ENCODE measurements around the gene GRIK2.

The GRIK2 gene

DNA sequence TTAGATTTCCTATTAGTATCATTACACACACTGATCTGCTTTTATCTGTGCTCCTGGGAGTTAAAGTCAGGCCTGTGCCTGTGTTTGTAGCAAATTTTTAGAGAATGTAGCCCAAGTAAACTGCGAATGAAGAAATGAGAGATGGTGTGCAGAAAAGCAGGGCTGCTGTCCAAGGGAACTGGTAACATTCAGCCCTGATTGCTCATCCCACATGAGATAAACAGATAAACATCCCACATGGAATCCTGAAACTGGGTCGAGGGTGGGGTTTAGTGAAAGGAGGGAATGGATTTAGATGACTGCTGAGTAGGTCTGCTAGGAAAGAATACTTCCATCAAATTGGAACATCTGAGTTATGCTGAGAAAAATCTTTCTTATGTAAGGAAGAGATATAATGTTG, 69.1 kb downstream of the GRIK2 start:
- no peak for DNase-seq

DNA sequence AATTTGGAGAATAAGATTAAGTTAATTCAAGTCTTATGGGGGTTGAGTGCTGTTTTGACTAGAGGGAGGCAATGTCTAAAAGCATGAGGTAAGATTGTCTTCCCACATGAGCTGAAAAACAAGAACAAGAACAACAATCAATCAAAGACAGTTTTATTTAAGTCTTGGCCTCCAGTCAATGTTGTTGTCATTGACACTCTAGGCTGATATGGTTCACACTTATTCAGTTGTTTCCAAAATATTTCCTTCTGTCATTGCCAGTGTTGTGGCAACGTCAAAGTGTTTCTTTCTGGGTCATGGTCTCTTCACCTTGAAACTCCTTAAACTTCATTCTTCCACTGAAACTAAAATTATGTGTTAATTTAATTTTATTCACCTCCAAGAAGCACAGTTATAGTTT, 72.4 kb downstream of the GRIK2 start:
- no peak for DNase-seq

DNA sequence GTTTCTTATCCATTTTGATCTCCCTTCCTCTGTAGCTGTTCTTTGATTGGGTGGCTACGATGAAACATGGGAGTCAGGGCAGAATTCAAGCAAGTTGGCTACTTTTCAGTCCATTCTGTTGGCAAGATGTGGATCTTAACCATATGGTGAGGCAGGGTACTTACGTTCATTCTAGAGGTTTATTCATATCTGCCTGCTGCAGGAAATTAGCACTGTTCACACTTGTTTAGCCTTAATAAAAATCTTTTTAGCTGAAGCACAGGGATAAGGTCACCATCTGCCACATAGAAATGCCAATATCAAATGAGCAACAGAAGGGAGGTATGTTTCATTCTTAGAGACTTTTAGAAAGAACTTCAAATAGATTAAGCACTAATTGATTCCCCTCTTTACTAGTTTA, 83.9 kb downstream of the GRIK2 start:
- DNase-seq = no peak

DNA sequence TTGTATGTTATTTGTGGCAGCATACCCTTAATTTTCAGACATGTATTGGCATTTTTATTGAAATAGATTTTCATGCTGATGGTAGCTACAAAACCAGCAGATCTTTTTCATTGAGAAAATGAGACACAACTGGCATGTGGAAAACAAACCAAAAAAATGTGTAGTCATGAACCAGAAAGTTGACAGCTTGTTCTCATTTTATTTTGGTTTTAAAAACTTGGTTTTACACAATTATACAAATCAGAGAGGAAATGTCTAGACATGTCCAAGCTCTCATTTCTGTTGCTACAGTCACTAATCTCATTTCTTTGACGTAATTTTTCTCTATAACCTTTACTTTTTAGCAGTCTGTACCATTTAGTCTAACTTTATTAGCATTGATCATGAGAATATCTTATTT, 85.4 kb downstream of the GRIK2 start:
- no peak for DNase-seq

DNA sequence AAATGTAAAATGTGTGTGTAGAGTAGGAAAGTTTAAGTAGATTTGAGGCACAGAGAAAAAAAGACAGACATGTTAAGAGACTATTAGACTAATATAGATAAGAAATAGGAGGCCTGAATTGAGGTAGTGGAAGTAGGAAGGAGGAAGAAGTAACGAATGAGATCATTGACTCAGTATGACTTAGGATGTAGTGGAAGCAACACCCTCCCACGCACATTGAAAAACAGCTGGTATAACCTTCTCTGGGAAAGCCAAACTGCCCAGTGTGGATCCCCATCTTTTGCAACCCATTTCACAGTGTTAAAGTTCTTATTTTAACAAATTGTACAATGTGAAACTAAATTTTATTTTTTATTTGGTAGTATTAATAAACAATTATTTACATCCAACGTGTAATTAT, 89.1 kb downstream of the GRIK2 start:
- DNase-seq = no peak

DNA sequence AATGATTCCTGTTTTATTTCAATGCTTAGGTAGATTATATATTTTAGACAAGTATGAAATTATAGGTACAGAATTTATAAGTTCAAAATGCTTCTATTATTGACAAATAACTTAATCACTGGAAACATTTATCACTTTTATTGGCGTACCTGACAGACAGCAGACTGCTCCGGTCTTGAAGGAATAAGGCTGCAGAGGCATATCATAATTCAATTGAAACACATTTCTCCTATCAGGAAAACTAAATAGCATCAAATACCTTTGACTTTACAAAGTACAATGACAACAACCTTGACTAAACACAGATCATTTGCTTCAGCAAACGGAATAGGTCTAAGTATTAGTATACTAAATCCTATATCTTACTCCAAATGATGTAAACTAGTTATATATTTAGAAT, 91.3 kb downstream of the GRIK2 start:
- no peak for DNase-seq

DNA sequence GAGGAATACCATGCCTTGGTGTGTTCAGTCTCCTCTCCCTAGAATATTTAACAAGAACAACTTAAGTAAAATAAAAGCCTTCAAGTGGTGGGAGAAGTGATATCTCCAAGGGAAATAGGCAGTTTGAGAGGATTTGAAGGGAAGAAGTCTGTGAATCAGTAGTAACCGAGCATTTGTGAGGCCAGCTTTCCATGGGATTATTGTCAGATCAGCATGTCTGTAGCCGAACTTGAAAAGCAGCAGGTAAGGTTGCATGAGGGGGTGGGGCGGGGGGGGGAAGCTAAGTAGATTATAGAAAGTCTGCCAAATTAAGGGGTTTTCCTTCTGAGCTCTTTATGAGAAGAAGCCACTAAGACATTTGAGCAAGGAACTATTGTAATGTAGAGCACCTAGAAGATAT, 92.6 kb downstream of the GRIK2 start:
- no peak for DNase-seq

DNA sequence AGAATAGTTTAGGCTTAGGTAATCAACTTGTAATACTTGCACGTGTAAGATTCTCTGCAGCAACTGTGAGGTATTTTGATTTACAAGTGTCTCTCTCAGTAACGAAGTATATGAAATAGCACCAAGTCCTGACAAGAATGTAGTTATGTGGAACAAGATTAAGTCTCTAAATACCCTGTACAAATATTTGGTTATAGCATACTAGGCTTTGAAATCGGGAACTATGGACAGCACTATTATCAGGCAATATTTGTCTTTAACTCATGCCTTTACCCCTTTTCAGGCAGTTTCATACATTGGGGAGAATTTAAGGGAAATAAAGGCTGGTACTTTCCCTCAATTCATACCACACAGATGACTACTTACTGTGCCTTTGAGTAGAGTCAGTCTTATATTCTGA, 93.2 kb downstream of the GRIK2 start:
- DNase-seq = no peak

DNA sequence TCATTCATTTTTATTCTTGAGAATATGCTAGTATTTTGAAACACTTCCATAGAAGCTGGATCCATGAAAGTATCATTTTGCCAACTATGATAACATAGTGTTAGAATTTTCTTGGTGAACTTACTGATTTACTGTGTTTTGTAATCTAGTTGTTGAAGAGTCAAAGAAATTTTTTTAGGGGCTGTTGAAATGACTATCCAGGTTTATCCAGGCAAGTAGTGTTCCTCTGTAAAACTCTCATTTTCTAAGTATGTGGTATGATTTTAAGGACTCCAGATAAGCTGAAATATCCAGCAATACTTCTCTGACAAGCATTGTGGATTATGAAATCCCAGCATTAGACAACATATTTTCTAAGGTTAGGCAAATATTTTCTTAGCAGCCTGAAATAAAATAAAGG, 95.9 kb downstream of the GRIK2 start:
- no peak for DNase-seq

DNA sequence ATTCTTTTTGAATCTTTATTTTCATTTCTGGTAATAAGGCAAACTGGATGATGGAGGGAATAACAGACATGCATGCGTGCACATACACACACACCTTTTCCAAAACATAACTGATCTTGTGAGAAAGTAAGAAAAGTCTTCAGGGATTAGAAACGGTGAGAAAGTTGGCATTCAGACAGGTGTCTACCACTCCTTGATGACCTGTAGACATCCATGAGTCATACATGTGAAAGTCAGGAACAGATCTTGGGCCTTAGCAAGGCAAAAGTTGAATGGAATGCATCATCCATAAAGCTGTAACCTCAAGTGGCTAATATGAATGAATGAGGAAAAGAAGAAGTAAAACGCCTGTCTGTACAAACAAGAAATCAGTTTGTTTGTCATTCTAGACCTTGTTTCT, 97.3 kb downstream of the GRIK2 start:
- DNase-seq = no peak

DNA sequence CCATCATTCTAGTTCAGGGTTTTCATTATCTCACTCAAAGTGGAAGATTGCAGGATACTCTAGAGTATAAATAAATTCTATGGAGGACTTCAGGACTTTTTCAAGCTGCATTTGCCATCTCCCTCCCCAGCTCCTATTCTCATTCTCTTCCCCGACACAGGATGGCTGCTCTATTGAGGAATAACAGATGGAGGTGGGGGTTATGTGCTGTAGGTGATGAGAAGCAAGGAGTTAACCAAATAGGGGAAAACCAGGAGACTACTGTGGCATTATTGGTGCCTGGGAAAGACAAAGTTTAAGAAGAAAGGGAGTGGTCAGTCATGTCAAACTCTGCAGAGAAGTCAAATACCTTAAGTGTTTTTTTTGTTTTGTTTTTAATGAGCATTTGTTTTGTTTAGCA, 109.3 kb downstream of the GRIK2 start:
- DNase-seq = no peak

DNA sequence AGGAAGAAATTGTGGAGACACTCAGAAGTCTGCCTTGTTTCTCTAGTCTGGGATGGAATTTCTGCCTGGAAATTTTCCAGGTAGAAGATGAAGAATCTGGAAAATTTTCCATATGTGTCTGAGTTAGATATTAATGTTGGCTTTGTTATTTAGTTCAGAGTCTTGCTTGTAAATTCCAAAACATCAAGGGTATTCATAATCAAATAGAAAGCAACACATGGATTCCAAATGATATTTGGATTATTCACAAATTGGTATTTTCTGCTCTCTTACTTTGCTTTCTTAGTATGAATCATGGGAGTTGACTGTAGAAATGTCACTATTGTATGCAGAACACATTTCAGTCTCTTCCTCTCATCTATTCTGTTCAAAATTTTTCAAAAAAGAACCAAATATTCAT, 116.0 kb downstream of the GRIK2 start:
- DNase-seq = no peak

DNA sequence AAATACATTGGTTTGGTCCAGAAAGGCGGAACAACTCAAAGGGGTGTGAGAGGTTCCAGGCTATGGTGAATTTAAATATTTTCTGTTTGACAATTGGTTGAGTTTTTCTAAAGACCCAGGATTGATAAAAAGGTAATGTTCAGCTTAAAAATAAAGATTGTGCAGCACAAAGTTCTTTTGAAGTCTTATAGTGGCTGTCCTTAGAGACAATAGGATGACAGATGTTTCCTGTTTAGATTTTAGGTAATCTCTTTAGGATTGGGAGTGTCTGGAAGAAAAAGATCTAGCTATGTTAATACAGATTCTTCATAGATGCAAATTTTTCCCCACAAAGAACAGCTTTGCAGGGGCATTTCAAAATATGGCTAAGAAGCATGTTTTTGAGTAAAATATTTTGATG, 119.7 kb downstream of the GRIK2 start:
- DNase-seq = no peak

DNA sequence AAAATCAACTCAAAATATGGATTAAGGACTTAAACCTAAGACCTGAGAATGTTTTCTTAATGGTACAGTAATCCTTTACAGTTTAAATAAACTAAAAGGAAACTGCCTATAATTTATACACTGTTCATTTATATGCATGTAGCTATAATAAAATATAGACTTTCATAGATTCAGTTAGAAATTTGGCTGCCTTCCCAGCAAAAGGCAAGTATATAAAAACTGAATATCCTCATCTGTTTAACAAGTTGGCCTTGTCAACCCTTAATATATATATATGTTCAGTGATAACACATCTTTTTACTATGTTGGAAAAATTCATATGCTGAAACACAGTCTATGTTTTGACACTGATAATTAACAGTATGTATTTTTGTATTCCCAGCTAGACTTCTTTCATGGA, 123.1 kb downstream of the GRIK2 start:
- no peak for DNase-seq

DNA sequence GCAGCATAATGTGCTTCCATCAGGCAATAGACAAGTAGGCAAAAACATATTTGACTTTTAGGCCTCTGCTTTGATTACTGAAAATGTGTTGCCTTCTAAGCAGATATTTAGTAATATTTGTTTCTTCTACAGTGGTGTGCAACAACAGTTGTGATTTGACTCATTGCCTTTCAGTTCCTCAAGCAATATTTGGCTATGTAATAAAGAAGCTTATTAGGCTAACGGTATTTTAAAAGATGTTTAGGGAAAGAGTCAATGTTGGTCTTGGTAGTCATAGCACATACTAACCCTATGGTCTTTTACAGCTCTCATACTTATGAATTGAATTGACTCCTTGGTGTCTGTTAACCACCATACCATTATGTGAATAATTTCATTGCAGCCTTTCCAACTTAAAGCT, 124.1 kb downstream of the GRIK2 start:
- no peak for DNase-seq

DNA sequence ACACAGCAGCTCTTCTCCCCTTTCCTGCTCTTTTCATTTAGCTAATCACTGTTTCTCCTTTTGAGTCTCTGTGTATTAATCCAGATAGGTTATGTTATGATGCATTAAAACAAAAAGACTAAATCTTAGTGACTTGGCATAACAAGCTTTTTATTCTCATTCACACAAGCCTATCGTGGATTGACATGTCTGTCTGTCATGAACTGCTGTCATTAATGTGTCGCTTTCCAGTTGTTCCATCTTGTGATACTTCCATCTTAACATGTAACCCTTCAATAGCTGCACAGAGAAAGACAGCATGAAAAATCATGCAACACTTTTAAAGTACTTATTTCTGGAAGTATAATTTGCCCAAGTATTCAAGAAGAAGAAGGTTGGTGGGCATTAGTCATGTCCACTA, 128.7 kb downstream of the GRIK2 start:
- DNase-seq = no peak

DNA sequence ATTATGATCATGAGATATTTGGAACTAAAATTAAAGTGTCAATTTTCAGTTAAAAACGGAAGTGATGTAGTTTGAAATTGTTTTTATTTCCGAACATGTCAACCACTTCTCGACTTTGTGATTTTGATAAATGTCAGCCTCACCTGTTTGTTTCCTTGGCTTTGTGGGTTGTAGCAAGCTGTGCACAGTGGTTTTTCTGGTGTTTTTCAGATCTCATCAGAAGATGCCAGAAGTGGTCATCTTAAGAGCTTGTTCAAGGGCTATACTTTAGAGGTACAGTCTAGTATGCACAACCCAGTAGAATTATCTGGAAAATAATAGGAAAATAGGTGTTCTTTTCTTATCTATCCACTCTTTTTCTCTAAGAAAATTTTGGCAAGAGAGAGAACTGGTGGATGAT, 134.0 kb downstream of the GRIK2 start:
- no peak for DNase-seq

DNA sequence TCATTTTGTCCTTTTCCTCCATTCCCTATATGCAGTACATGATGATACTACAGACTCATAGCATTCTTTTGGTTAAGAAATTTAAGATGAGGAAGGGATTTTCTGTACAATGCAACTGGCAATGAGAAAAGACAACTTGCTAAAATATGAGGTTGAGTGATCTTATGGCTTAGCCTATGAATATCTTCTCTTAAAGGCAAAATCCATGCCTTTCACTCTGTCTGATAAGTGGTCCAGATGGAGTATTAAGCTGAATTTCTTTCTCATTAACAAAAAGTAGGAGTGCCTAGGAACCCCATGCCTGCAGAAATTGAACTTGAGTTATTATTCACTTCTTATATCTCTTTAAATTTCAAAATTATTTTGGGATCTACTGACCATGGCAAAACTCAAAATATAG, 135.3 kb downstream of the GRIK2 start:
- DNase-seq = no peak

DNA sequence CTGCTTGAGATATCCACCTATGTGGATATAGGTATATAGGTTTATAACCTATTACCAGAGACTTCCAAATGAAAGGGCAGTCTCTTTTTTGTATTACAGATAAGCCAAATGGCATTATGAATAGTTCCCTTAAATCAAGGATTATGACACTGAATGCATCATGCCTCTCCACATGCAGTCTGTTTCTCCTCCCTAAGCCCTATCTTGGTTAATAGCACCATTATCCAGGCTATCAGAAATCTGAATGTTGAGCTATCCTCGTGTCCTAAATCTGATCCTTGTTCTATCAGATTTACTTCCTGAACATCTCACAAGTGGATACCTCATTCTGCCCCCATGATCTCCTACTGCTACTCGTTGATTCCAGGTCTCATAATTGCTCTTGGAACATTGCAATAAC, 138.0 kb downstream of the GRIK2 start:
- no peak for DNase-seq

DNA sequence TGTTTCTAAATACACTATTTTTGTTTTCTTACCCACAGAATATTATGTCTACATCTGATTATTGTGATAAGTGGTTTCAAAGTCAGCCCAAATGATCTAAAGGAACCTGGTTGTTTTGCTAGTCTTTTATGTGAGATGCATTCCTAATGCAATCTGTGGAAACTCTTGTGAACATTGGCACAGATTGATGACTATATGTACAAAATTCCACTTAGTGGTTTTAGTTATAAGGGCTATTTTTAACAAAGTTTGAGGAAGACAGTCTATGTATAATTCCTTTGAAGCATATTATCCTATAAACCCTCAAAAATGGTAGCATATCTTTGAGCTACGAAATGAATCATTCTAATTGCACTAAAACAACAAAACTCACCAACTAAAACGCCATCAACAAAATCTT, 140.9 kb downstream of the GRIK2 start:
- no peak for DNase-seq

DNA sequence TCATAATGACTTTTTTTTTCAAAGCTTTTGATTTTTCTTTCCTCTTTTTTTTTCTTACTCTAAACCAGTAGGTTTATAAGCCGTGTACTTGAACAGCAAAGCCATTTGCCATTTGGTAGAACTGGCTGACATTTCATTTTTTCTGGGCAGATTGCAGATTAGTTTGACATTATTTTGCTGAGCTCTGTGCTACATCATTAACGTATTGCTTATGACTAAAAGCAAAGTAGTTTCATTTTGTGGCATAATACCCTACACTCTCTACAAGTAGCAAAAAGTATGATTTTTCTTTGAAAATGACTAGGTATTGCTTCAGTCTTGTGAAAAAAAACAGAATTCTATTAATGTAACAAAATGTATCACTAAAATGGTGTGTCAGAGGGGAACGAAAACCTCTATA, 141.3 kb downstream of the GRIK2 start:
- no peak for DNase-seq

DNA sequence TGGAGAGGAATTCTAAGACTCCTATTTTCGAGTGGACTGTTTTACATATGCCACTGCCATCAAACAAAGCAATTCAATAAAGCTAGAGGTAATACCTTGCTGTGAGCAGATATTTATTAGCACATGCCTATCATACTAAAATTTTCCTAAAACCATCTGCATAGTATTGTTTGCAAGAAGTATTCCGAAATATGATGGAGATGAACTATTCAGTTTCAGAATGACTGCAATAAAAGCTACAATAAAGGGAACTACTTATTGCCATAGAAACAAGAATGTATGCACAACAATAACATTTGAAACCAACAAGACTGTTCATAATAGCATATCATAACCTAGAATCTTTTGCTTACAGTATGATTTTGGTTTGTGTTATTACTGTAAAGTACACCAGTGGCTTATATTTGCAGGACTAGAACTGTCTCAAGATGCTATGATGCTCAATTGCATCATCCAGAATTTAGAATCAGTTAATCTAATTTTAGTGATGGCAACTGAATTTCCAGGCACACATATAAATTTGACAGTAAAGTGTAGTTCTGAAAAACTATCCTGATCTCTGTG, 144.3 kb downstream of the GRIK2 start:
- no peak for DNase-seq

DNA sequence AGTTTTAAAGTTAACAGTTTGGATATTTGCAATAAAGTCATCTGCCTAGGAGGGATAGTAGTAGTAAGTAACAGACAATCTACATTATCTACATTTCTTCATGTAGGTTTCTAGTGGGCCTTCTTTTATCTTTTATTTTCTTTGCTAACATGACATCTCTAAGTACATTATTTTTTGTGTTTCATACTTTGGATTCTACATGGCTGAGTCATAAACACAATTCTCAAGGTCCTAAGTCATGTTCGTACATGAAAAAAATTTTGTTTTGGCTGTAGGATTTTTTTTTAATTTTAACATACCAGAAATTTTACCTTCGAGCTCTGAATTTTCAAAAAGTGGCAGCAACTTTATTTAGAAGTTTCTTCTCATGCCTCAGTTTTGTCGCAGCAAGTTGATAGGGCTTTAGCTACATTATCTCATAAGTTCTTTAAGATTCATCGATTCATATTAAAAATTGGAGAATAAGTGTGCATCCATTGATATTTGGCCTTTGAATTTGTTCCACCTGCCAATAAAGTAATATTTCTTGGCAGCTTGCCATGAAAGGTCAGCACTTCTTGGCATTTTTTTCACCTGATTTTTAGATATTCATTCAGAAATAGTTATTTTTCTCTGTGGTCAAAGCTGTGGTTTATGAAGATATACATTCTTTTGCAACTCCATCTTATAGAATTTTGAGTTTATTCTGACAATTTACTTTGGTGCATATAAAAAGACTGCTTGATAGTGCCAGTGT, 146.2 kb downstream of the GRIK2 start:
- DNase-seq = no peak

DNA sequence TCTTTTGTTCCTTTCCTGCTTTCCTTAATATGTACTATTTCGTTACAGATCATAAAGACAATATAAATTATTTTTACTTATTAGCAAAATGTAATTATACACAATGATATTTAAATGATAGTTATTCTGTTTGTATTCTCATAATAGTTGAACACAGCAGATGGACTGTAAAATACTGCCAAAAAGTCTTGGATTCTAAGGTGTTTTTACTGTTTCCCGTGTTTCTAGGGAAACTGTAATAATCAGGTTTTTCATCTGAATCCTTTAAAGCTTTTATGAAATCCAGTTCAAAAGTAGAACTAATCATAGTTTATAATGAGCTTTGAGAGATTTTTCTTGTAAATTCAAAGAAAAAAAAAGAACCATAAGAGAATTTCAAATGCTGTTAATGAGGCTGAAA, 148.4 kb downstream of the GRIK2 start:
- DNase-seq = no peak

DNA sequence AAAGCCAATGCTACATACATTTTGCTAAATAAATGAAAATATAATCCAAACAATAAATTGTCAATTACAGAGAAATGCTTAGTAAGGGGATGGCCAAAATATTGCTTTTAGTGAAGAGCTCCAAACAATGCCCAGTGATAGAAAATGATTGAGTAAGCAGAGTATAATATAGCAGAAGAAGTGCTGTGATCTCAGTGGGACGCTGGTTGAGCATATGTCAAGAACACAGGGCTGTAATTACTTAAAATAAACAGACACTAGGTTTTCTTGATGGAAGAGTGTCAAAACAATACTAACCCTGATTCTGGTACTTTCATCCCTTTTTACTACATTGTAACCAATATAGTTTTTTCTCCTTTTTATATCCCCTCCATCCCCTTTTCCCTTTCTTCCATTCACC, 150.3 kb downstream of the GRIK2 start:
- DNase-seq = no peak

Measured in activated T-cell treated with anti-CD3 and anti-CD28 coated beads, Interleukin-2, amount 50 U/mL, for 1 hour (primary cell).